Large intestine (tissue), 3 donors: Measurements from ENCODE around the gene EID3. TPM values are rescaled to one million over a fixed set of nuclear protein-coding genes. Genes with fewer than 3 reads are reported as not detected.

Experiments
- DNase-seq, 2 donors: peaks; one replicate each; pipeline versions ENCODE4 v3.0.0 to v3.0.0-alpha.2; 2013
- H3K27ac ChIP-seq: one replicate; pipeline ENCODE4 v1.5.1; 2013; ENCODE audit warnings: low read length
- H3K27me3 ChIP-seq: 2 replicates; pipeline ENCODE4 v1.6.1; 2013; ENCODE audit warnings: low read length; ENCODE audit not compliant: control insufficient read depth, insufficient read depth
- H3K36me3 ChIP-seq: 2 replicates; pipeline ENCODE4 v1.6.1; 2013; ENCODE audit warnings: low read length; ENCODE audit not compliant: control insufficient read depth, insufficient read depth
- H3K4me1 ChIP-seq: one replicate; pipeline ENCODE4 v1.6.1; 2013; ENCODE audit warnings: low read length; ENCODE audit not compliant: control insufficient read depth, insufficient read depth
- H3K4me3 ChIP-seq: one replicate; pipeline ENCODE4 v1.5.1; 2013; ENCODE audit warnings: low read length
- H3K9me3 ChIP-seq: one replicate; pipeline ENCODE4 v1.6.1; 2013; ENCODE audit warnings: mild to moderate bottlenecking, low read depth, low read length, moderate library complexity; ENCODE audit not compliant: control insufficient read depth
- WGBS: methylation state at CpG from one replicate; pipeline ENCODE4 v1.1.5; 2013; ENCODE audit warnings: low lambda C conversion rate; ENCODE audit not compliant: insufficient coverage; 5-methylcytosine and 5-hydroxymethylcytosine counted together
- polyA plus RNA-seq: library from polyadenylated mRNA; unstranded; fragments of 120-200 nt; gene quantifications from one replicate; pipeline ENCODE4 v1.2.1, GENCODE V29; 2013

EID3 gene
- polyA plus RNA-seq, 1 donor = 2.4 TPM

DNA sequence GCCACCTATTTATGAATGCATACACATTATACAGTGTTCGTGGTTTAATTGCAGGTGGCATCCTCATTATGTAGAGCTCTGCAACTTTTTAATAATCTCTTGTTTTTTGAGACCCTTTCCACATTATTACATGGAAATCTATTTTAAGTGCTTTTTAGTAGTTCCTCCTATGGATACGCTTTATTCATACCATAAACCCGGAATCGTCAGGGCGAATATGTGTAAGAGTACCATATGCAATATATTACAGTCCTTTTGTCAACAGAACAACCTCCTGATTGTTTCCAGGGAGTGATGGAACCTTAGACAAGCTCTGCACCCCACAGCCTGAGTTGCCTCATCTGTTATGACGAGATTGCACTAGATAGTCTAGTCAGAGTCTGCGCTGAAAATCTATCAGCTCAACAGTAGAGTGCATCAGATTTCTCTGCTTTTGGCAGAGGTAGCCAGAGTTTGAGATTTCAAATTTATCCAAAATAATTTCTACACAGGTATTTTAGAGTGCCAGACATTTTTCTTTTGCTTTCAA lies 33.6 kb downstream of the EID3 start:
- Histone ChIP-seq H3K36me3 (peaks cover 52% of the 10 kb centered on the region), H3K9me3 (no peaks in the 10 kb centered on the region), H3K27ac (no peak overlapping the region), H3K27me3 (no peaks in the 10 kb centered on the region), H3K4me3 (no peak overlapping the region), H3K4me1 (no peaks in the 10 kb centered on the region)
- WGBS = 0% methylated on average over 1 of the region's 7 CpGs
- DNase-seq = no peak

GRCh38 chr12:104339663-104340062 lies 36.1 kb downstream of the EID3 start:
- H3K27ac ChIP-seq = no peak overlapping the region
- H3K36me3 ChIP-seq = peaks cover 52% of the 10 kb centered on the region
- no peak overlapping the region for H3K4me3 ChIP-seq
- no peak for DNase-seq
- H3K27me3 ChIP-seq = no peaks in the 10 kb centered on the region
- H3K4me1 ChIP-seq = no peaks in the 10 kb centered on the region
- 100% methylated on average over 1 of the region's 3 CpGs for WGBS
- H3K9me3 ChIP-seq = no peaks in the 10 kb centered on the region

DNA sequence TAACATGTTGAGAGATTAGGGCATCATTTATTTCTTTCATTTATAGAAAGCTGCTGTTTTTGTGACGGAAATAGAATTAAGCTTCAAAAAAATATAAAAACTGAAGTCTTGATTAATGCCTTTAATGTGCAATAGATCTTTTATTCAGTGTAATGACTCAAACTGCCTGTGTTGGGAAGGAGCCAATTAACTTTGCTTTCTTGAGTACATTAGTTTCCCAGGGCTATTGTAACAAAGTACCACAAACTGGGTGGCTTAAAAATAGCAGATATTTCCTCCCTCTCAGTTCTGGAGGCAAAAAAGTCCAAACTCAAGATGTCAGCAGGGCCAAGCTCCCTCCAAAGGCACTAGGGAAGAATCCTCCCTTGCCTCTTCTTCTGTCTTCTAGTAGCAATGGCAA lies 36.6 kb downstream of the EID3 start:
- peaks cover 51% of the 10 kb centered on the region for H3K36me3 ChIP-seq
- no peak for DNase-seq
- WGBS = no CpG with 5 or more reads among the region's 1 CpG

GRCh38 chr12:104340925-104341611 lies 37.5 kb downstream of the EID3 start:
- 43% methylated on average over 1 of the region's 6 CpGs for WGBS
- Histone ChIP-seq H3K4me1 (no peaks in the 10 kb centered on the region), H3K27me3 (no peaks in the 10 kb centered on the region), H3K36me3 (peaks cover 51% of the 10 kb centered on the region), H3K27ac (no peak overlapping the region), H3K9me3 (no peaks in the 10 kb centered on the region), H3K4me3 (no peak overlapping the region)
- no peak for DNase-seq

More for the DNA sequence above, 36.6 kb downstream of the EID3 start:
- Histone ChIP-seq H3K27ac (no peak overlapping the region), H3K27me3 (no peaks in the 10 kb centered on the region), H3K4me1 (no peaks in the 10 kb centered on the region), H3K9me3 (no peaks in the 10 kb centered on the region), H3K4me3 (no peak overlapping the region)

DNA sequence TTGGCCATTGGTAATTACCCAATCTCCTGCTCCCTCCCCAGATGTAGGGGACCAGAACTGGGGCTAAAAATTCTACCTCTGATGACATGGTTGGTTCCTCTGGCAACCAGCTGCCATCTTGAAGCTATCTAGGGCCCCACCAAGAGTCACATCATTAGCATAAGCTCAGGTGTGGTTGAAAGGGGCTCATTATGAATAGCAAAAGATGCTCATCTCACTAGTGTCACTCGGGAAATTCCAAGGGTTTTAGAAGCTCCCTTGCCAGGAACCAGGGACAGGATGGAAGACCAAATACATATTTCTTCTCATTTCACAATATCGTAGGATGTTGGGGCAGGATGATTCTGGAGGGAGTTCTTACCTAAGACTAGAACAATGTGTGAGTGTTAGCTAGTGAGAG lies 38.6 kb downstream of the EID3 start:
- Histone ChIP-seq H3K27ac (no peak overlapping the region), H3K9me3 (no peaks in the 10 kb centered on the region), H3K4me3 (no peak overlapping the region), H3K27me3 (no peaks in the 10 kb centered on the region), H3K4me1 (no peaks in the 10 kb centered on the region), H3K36me3 (peaks cover 48% of the 10 kb centered on the region)
- WGBS = no CpG with 5 or more reads among the region's 2 CpGs
- DNase-seq = no peak

DNA sequence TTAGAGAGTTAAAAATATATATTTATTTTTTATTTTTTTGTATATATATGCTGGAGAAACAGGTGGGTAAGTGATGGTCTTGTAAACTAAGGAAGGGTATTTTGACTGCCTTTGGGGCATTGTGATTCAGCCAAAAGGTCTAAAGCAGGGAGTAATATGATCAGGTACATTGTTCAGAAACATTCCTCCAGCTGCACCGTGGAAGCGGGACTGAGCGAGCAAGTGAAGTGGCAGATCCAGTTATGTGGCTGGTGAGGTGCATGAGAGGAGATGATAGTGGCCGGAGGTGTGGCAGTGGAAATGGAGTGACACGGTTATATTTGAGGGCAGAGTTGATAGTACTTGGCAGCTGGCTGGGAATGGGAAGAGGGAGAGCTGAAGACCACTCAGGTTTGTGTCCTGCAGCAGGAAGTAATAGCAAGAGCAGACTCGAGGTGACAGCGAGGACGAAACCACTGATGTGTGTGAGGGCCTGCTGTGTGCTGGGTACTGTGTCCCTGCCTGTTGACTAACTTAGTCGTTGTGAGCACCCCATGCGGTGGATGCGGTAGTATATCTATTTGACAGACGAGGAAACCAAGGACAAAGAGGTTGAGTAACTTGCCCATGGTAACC lies 39.2 kb downstream of the EID3 start:
- no peak for DNase-seq
- H3K4me1 ChIP-seq = no peaks in the 10 kb centered on the region
- H3K36me3 ChIP-seq = peaks cover 50% of the 10 kb centered on the region
- H3K27me3 ChIP-seq = no peaks in the 10 kb centered on the region
- WGBS = no CpG with 5 or more reads among the region's 12 CpGs
- H3K4me3 ChIP-seq = no peak overlapping the region
- no peaks in the 10 kb centered on the region for H3K9me3 ChIP-seq
- no peak overlapping the region for H3K27ac ChIP-seq

GRCh38 chr12:104344682-104345081 lies 41.1 kb downstream of the EID3 start:
- WGBS = 100% methylated on average over 1 of the region's 2 CpGs
- peaks cover 55% of the 10 kb centered on the region for H3K36me3 ChIP-seq

GRCh38 chr12:104345234-104346066 lies 41.9 kb downstream of the EID3 start:
- no peak for DNase-seq
- Histone ChIP-seq H3K4me1 (no peaks in the 10 kb centered on the region), H3K4me3 (no peak overlapping the region), H3K27me3 (no peaks in the 10 kb centered on the region), H3K27ac (no peak overlapping the region), H3K36me3 (peaks cover 53% of the 10 kb centered on the region), H3K9me3 (no peaks in the 10 kb centered on the region)
- no CpG with 5 or more reads among the region's 7 CpGs for WGBS

More at GRCh38 chr12:104344682-104345081, 41.1 kb downstream of the EID3 start:
- DNase-seq = no peak
- no peaks in the 10 kb centered on the region for H3K9me3 ChIP-seq
- H3K27ac ChIP-seq = no peak overlapping the region
- no peaks in the 10 kb centered on the region for H3K27me3 ChIP-seq
- H3K4me1 ChIP-seq = no peaks in the 10 kb centered on the region
- H3K4me3 ChIP-seq = no peak overlapping the region

DNA sequence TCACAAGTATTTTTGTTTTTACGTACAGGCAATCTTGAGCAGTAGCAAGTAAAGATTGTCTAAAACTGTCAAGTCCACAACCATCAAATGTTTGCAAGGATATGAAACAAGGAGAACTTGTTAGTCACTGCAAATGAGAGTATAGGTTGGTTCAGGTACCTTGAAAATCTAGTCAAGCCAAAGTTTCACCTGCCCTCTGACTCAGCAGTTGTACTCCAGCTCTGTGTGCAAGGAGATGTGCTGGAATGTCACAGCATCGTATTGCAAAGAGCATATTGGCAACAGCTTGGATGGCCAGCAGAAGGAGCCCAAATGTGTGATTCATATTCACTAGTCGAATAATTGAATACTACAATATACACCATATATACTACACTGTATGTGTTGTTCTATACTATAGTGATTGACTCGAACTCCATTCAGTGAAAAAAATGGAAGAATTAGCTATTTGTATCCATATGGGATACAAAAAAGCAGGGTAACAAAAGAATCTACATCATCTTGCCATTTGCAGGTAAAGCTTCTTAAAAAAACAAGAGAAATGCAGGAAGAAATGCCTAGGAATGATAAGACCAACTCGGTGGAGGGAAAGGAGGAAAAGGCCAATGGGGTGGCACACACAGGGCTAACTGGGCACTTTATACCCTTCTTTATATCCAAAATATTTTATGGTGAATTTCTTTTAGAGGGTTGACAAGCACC lies 44.0 kb downstream of the EID3 start:
- Histone ChIP-seq H3K4me1 (no peaks in the 10 kb centered on the region), H3K27ac (no peak overlapping the region)
- 93% methylated on average over 2 of the region's 5 CpGs for WGBS

More for the DNA sequence above, 44.0 kb downstream of the EID3 start:
- no peaks in the 10 kb centered on the region for H3K27me3 ChIP-seq
- no peak for DNase-seq
- H3K4me3 ChIP-seq = no peak overlapping the region
- H3K9me3 ChIP-seq = no peaks in the 10 kb centered on the region
- H3K36me3 ChIP-seq = peaks cover 46% of the 10 kb centered on the region
